Neural progenitor cell (in vitro differentiated cells): ENCODE data around the gene CTSH. TPM values are rescaled to one million over a fixed set of nuclear protein-coding genes. Genes with fewer than 3 reads are reported as not detected.

Source experiments
- DNase-seq: peaks from one replicate; pipeline ENCODE4 v3.0.0-alpha.2; 2016; ENCODE audit warnings: low spot score
- H2AFZ ChIP-seq: fragments of 200-600 bp; sonication (generic); replicated peaks from 2 replicates; pipeline ENCODE4 v1.6.1; 2016; ENCODE audit warnings: antibody characterized with exemption
- H3F3A ChIP-seq: fragments of 200-600 bp; sonication (generic); 2 replicates; pipeline ENCODE4 v1.6.1; 2016; ENCODE audit warnings: antibody characterized with exemption, low read depth
- H3K27ac ChIP-seq: fragments of 200-600 bp; sonication (generic); 2 replicates; pipeline ENCODE4 v1.5.1; 2016; ENCODE audit warnings: mild to moderate bottlenecking
- H3K27me3 ChIP-seq: fragments of 200-600 bp; sonication (generic); 2 replicates; pipeline ENCODE4 v1.6.1; 2016; ENCODE audit warnings: mild to moderate bottlenecking, moderate library complexity
- H3K36me3 ChIP-seq: fragments of 200-600 bp; sonication (generic); 2 replicates; pipeline ENCODE4 v1.5.1; 2016
- H3K4me1 ChIP-seq: fragments of 200-600 bp; sonication (generic); 2 replicates; pipeline ENCODE4 v1.6.1; 2016; ENCODE audit warnings: mixed run types
- H3K4me2 ChIP-seq: fragments of 200-600 bp; sonication (generic); 2 replicates; pipeline ENCODE4 v1.6.1; 2016
- H3K4me3 ChIP-seq: fragments of 200-600 bp; sonication (generic); 2 replicates; pipeline ENCODE4 v1.5.1; 2016
- H3K79me2 ChIP-seq: fragments of 200-600 bp; sonication (generic); 2 replicates; pipeline ENCODE4 v1.6.1; 2016; ENCODE audit warnings: low read depth
- H3K9ac ChIP-seq: fragments of 200-600 bp; sonication (generic); 2 replicates; pipeline ENCODE4 v1.6.1; 2016
- H3K9me3 ChIP-seq: fragments of 200-600 bp; sonication (generic); 2 replicates; pipeline ENCODE4 v1.5.1; 2016; ENCODE audit warnings: low read depth
- H4K20me1 ChIP-seq: fragments of 200-600 bp; sonication (generic); 2 replicates; pipeline ENCODE4 v1.6.1; 2016; ENCODE audit warnings: low read depth
- H3K27ac Mint-ChIP-seq: 3 replicates; pipeline ENCODE4 v1.8.0; 2021; ENCODE audit warnings: mixed read lengths
- H3K27me3 Mint-ChIP-seq: 2 replicates; pipeline ENCODE4 v1.8.0; 2022; ENCODE audit warnings: low read depth, mild to moderate bottlenecking, inconsistent platforms, moderate library complexity, mixed read lengths; ENCODE audit not compliant: insufficient read depth
- H3K36me3 Mint-ChIP-seq: 3 replicates; pipeline ENCODE4 v1.8.0; 2021; ENCODE audit warnings: mixed read lengths
- H3K4me1 Mint-ChIP-seq: 3 replicates; pipeline ENCODE4 v1.8.0; 2021; ENCODE audit warnings: mixed read lengths
- H3K4me3 Mint-ChIP-seq: 3 replicates; pipeline ENCODE4 v1.8.0; 2021; ENCODE audit warnings: mild to moderate bottlenecking, moderate library complexity, mixed read lengths
- H3K9me3 Mint-ChIP-seq: 3 replicates; pipeline ENCODE4 v1.8.0; 2020; ENCODE audit warnings: mixed read lengths
- EZH2 ChIP-seq: fragments of 200-600 bp; sonication (generic); IDR thresholded peaks from 2 replicates; pipeline ENCODE4 v1.6.1; 2017; ENCODE audit warnings: antibody characterized with exemption, mild to moderate bottlenecking, moderate library complexity
- EZH2phosphoT487 ChIP-seq: fragments of 200-600 bp; sonication (generic); IDR thresholded peaks from 2 replicates; pipeline ENCODE4 v1.6.1; 2017; ENCODE audit warnings: antibody characterized with exemption
- total RNA-seq: library from RNA; depleted of rRNA; stranded (reverse); fragments of >200 nt; gene quantifications from 2 replicates; pipeline ENCODE4 v1.2.3, GENCODE V29; 2015; ENCODE audit warnings: low replicate concordance
- TF ChIP-seq, protein P1 (sequence below): fragments of 200-600 bp; sonication (generic); IDR thresholded peaks from 2 replicates; pipeline ENCODE4 v1.5.1; 2017; ENCODE audit warnings: antibody characterized with exemption, mild to moderate bottlenecking

The CTSH gene
- total RNA-seq, 1 donor from 2014 or later, result 3.5 TPM

DNA sequence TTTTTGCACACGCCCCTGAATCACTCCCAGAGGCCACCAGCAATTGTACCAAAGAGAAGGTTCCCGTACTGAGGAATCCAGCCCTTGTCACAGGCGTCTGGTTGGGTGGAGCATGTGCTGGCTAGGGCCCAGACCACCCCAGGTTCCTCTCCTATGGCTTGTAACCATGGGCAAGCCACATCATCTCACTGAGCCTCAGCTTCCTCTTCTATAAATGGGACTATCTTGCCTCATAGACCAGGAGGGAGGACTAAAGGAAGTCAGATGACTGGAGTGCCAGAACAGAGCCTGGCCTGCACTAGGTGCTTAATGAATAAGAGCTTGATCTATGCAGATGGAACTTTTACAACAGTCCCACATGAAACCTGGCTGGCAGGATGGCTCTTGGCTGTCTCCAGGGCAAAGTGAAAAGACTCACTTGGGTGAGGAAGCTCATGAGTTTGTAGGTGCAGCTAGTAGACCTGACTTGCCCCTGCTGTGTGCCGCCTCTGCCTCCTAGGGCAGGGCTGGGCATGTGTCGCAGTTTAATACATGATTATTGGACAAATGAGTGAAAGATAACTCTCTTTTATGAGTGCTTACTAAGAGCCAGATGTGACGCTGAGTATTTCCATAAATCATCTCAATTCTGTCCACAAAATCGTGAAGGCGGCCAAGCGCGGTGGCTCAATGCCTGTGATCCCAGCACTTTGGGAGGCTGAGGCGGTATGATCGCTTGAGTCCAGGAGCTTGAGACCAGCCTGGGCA lies 29.3 kb downstream of the CTSH start:
- no peak for DNase-seq
- Histone ChIP-seq H3K79me2 (no peaks in the 10 kb centered on the region), H3K4me1 (no peaks in the 10 kb centered on the region), H4K20me1 (peaks cover 20% of the 10 kb centered on the region), H3K4me2 (no peak overlapping the region), H3F3A (peaks cover 15% of the 10 kb centered on the region), H2AFZ (no peak overlapping the region), H3K4me3 (no peak overlapping the region), H3K27me3 (no peaks in the 10 kb centered on the region), H3K9me3 (no peaks in the 10 kb centered on the region), H3K27ac (no peak overlapping the region), H3K36me3 (no peaks in the 10 kb centered on the region), H3K9ac (no peak overlapping the region)
- no peak overlapping the region for H3K27ac Mint-ChIP-seq
- no peaks in the 10 kb centered on the region for H3K9me3 Mint-ChIP-seq
- no peaks in the 10 kb centered on the region for H3K27me3 Mint-ChIP-seq
- no peak overlapping the region for H3K4me3 Mint-ChIP-seq
- peaks cover 37% of the 10 kb centered on the region for H3K36me3 Mint-ChIP-seq
- TF ChIP-seq EZH2 (no peak), EZH2phosphoT487 (no peak)
- TF ChIP-seq, protein P1, sequence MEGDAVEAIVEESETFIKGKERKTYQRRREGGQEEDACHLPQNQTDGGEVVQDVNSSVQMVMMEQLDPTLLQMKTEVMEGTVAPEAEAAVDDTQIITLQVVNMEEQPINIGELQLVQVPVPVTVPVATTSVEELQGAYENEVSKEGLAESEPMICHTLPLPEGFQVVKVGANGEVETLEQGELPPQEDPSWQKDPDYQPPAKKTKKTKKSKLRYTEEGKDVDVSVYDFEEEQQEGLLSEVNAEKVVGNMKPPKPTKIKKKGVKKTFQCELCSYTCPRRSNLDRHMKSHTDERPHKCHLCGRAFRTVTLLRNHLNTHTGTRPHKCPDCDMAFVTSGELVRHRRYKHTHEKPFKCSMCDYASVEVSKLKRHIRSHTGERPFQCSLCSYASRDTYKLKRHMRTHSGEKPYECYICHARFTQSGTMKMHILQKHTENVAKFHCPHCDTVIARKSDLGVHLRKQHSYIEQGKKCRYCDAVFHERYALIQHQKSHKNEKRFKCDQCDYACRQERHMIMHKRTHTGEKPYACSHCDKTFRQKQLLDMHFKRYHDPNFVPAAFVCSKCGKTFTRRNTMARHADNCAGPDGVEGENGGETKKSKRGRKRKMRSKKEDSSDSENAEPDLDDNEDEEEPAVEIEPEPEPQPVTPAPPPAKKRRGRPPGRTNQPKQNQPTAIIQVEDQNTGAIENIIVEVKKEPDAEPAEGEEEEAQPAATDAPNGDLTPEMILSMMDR, result no peak
- peaks cover 3% of the 10 kb centered on the region for H3K4me1 Mint-ChIP-seq

DNA sequence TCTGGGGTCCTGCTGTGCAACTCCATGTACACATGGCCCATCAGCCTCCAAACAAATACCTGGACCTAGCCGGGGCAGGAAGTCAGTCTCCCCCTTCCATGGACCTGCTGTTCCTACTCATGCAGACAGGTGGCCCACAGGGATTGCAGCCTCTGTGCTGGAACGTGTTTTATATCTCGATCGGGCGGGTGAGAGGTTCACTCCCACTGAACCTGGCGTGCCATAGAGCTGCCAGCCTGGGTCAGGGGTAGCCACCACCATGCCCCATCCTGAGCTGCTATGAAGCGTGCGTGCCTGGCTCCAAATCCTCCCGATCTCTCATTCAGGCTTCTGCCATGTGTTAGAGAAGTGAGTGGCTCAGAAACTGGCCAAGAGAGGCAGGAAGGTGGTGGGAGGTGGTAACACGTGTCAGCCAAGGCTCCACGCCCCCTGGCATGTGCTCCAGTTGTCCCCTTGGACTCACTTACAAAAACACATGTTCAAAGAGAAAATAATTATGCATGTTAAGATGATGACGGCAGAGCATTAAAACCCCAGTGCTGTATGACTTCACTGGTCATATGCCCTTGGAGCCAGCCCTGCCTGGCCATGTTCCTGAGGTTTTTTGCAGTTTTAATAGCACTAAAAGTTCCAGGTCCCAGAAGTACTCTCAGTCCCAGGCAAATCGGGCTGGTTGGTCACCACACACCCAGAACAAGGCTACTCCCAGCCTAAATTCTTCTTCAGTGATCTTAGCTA lies 30.6 kb downstream of the CTSH start:
- TF ChIP-seq, protein P1, result peak; percentile 30
- no peak for TF ChIP-seq EZH2
- no peaks in the 10 kb centered on the region for H3K9me3 ChIP-seq
- no peaks in the 10 kb centered on the region for H3K27me3 ChIP-seq
- H3K4me3 ChIP-seq, result no peak overlapping the region
- no peaks in the 10 kb centered on the region for H3K36me3 ChIP-seq
- no peaks in the 10 kb centered on the region for H3K9me3 Mint-ChIP-seq
- H3K9ac ChIP-seq, result no peak overlapping the region
- H3K27ac Mint-ChIP-seq, result no peak overlapping the region
- H3K27me3 Mint-ChIP-seq, result no peaks in the 10 kb centered on the region
- peaks cover 37% of the 10 kb centered on the region for H3K36me3 Mint-ChIP-seq
- H3K4me3 Mint-ChIP-seq, result no peak overlapping the region
- peaks cover 3% of the 10 kb centered on the region for H3K4me1 Mint-ChIP-seq
- H3K4me1 ChIP-seq, result no peaks in the 10 kb centered on the region
- H3K27ac ChIP-seq, result no peak overlapping the region
- DNase-seq, result peak; percentile 21
- H2AFZ ChIP-seq, result no peak overlapping the region
- H3K4me2 ChIP-seq, result no peak overlapping the region
- peaks cover 19% of the 10 kb centered on the region for H3F3A ChIP-seq
- H3K79me2 ChIP-seq, result no peaks in the 10 kb centered on the region
- peaks cover 32% of the 10 kb centered on the region for H4K20me1 ChIP-seq

DNA sequence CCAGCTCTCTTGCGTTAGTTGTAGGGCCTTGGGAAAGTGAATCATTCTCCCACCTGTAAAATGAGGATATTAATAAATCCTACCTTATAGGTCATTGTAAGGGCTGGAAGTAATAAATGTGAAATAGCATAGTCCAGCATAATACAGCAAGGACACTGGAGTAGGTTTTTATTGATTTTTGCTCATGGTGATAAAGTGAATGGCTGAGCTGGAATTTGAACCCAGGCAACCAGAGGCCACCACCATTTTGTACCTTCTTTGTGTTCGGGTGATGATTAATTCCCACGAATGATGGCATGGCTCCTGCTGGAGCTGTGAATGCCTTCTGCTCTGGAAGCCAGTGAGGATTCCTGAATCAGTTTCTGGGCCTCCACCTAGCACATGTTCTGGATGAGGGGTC lies 31.8 kb downstream of the CTSH start:
- no peak for DNase-seq
- Mint-ChIP-seq H3K27ac (no peak overlapping the region), H3K4me1 (peaks cover 3% of the 10 kb centered on the region)

More for the DNA sequence above, 31.8 kb downstream of the CTSH start:
- no peaks in the 10 kb centered on the region for H3K4me1 ChIP-seq
- no peaks in the 10 kb centered on the region for H3K79me2 ChIP-seq
- peaks cover 32% of the 10 kb centered on the region for H3K36me3 Mint-ChIP-seq
- H3K27me3 Mint-ChIP-seq, result no peaks in the 10 kb centered on the region
- H3K9me3 ChIP-seq, result no peaks in the 10 kb centered on the region
- no peak overlapping the region for H3K4me2 ChIP-seq
- no peak overlapping the region for H3K4me3 ChIP-seq
- TF ChIP-seq EZH2phosphoT487 (no peak), EZH2 (no peak)
- TF ChIP-seq, protein P1, result no peak
- peaks cover 43% of the 10 kb centered on the region for H4K20me1 ChIP-seq
- H3K4me3 Mint-ChIP-seq, result no peak overlapping the region
- no peak overlapping the region for H2AFZ ChIP-seq
- H3K27ac ChIP-seq, result no peak overlapping the region
- no peak overlapping the region for H3K9ac ChIP-seq
- H3K27me3 ChIP-seq, result no peaks in the 10 kb centered on the region
- peaks cover 31% of the 10 kb centered on the region for H3F3A ChIP-seq
- no peaks in the 10 kb centered on the region for H3K9me3 Mint-ChIP-seq
- H3K36me3 ChIP-seq, result no peaks in the 10 kb centered on the region
